ENCODE results near the gene ZNF142.

DNA sequence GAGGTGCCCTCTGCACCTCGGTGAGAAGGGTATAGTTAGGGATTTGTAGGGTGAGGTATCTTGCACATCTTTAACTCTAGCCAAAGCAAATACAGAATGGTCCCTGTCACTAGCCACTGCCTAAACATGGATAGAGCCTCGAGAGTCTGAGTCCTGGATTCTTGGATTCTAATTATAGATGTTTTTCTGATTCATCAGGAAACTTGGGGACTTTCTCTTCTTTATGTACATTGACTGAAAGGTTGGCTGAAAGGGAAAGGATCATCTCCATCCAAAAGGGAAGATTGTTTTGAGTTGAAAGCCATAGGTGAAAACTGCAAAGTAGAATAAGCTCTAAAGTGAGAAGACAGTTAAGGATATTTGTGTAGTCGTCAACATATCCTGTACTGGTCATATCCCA lies 20.6 kb upstream of the ZNF142 start:
- TF ChIP-seq, protein P1, sequence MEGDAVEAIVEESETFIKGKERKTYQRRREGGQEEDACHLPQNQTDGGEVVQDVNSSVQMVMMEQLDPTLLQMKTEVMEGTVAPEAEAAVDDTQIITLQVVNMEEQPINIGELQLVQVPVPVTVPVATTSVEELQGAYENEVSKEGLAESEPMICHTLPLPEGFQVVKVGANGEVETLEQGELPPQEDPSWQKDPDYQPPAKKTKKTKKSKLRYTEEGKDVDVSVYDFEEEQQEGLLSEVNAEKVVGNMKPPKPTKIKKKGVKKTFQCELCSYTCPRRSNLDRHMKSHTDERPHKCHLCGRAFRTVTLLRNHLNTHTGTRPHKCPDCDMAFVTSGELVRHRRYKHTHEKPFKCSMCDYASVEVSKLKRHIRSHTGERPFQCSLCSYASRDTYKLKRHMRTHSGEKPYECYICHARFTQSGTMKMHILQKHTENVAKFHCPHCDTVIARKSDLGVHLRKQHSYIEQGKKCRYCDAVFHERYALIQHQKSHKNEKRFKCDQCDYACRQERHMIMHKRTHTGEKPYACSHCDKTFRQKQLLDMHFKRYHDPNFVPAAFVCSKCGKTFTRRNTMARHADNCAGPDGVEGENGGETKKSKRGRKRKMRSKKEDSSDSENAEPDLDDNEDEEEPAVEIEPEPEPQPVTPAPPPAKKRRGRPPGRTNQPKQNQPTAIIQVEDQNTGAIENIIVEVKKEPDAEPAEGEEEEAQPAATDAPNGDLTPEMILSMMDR (conservative IDR thresholded peaks at IDR 0.05; ENCODE audit: low read depth, low read length): no peak
- TF ChIP-seq POLR2A (IDR thresholded peaks at IDR 0.05; ENCODE audit: low read depth, low read length) (no peak), MAZ (IDR thresholded peaks at IDR 0.05; ENCODE audit: borderline replicate concordance, low read depth, low read length) (no peak), RAD21 (IDR thresholded peaks at IDR 0.05; ENCODE audit: low read length) (no peak)
